H1 (cell line): ENCODE measurements around the gene ZDHHC1. TPM values are rescaled to one million over a fixed set of nuclear protein-coding genes. Genes with fewer than 3 reads are reported as not detected.

ENCODE experiments used
- BACH1 ChIP-seq: IDR thresholded peaks from 2 replicates; pipeline ENCODE4 v1.6.1; 2012; ENCODE audit warnings: low read length, improper control_type of control experiment
- BCL11A ChIP-seq, 2 experiments: IDR thresholded peaks; one replicate each; pipeline ENCODE4 v1.6.1; 2011; ENCODE audit warnings: low read depth in 2 of 2, low read length in 2 of 2, mild to moderate bottlenecking in 2 of 2
- CBX5 ChIP-seq: fragments of 300-800, 300-1000 bp; sonication (generic); IDR thresholded peaks from 2 replicates; pipeline ENCODE4 v1.7.1; 2016; ENCODE audit warnings: antibody characterized with exemption, low read length, low read depth
- CEBPB ChIP-seq: IDR thresholded peaks from 2 replicates; pipeline ENCODE4 v1.6.1; 2012; ENCODE audit warnings: low read depth, low read length
- CHD7 ChIP-seq: fragments of 300-600 bp; sonication (generic); IDR thresholded peaks from 2 replicates; pipeline ENCODE4 v1.7.1; 2012; ENCODE audit warnings: low read length, moderate library complexity, mild to moderate bottlenecking, inconsistent platforms; ENCODE audit not compliant: insufficient replicate concordance
- EGR1 ChIP-seq: IDR thresholded peaks from 2 replicates; pipeline ENCODE4 v1.6.1; 2011; ENCODE audit warnings: low read depth, low read length, borderline replicate concordance
- HDAC6 ChIP-seq: IDR thresholded peaks from one replicate; pipeline ENCODE4 v1.7.1; 2012; ENCODE audit warnings: low read depth, mild to moderate bottlenecking, inconsistent platforms, low read length, moderate library complexity
- RXRA ChIP-seq: IDR thresholded peaks from 2 replicates; pipeline ENCODE4 v1.6.1; 2011; ENCODE audit warnings: low read depth, mild to moderate bottlenecking, low read length, moderate library complexity; ENCODE audit not compliant: insufficient read depth
- SRF ChIP-seq: IDR thresholded peaks from 2 replicates; pipeline ENCODE4 v1.6.1; 2011; ENCODE audit warnings: mild to moderate bottlenecking, low read depth, low read length, moderate library complexity
- polyA plus RNA-seq, 7 experiments: library from polyadenylated mRNA; depleted of rRNA in 3 of 7; stranded (reverse) in 5 of 7; unstranded in 2 of 7; fragments of >200 nt in 5 of 7; fragments of 200-250 nt in 2 of 7; gene quantifications; 1 replicate in 5 of 7; 2 replicates in 1 of 7; 4 replicates in 1 of 7; pipeline versions ENCODE4 v1.2.1 to v1.2.3, GENCODE V29; 2011 to 2013; ENCODE audit warnings: missing spikeins in 2 of 7, mixed read lengths in 2 of 7
- total RNA-seq: library from RNA; stranded (reverse); fragmentation: NEBNext Ultra II Directional; extraction: Animal tissue kit (Norgen Biotek cat#: 25700); gene quantifications from 2 replicates; pipeline ENCODE4 v1.2.1, GENCODE V29; 2021

ZDHHC1 gene
- total and polyA plus RNA-seq, 2 of the 8 experiments (the other 6 are each of a cell fraction or from before 2014, with no cell fraction given), result 3.1 to 4.9 TPM

DNA sequence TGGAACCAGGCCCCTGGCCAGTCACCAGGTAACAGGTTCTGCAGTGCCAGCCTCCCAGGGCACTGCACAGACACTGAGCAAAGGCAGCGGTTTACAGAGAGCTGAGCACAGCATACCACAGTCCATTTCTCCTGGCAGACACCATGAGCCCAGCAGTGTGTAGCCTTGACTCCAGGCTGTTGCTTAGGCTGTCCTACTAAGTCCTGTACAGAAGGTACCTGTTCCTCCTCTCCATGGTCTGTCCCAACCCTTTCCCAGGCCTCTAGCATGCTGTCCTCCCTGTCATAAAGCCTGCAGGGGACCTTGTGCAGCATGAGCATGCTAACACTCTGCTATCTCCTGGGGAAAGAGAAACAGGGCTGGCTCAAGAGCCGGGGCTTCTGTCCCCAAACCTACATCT, 44.7 kb upstream of the ZDHHC1 start (continued):
- TF ChIP-seq CHD7 (no peak), BACH1 (no peak), EGR1 (no peak), CBX5 (no peak), CEBPB (no peak), HDAC6 (no peak), RXRA (no peak), SRF (no peak), BCL11A (IDR thresholded peaks at IDR 0.05; ENCODE audit: low read depth in 2 of 2, low read length in 2 of 2) (no peak)
